ENCODE results near the gene ACSL5.

GRCh38 chr10:112330162-112330561, 43.8 kb upstream of the ACSL5 start:
- TF ChIP-seq HDGF (IDR thresholded peaks at IDR 0.05) = no peak
- no peak for TF ChIP-seq BRCA1 (IDR thresholded peaks at IDR 0.05; ENCODE audit: low read depth, low read length)
- TF ChIP-seq CTCF (IDR thresholded peaks at IDR 0.05 in 2 of 3, conservative IDR thresholded peaks at IDR 0.05 in 1 of 3; ENCODE audit: control insufficient read depth in 2 of 3, extremely low read depth in 1 of 3, insufficient read depth in 1 of 3, low read depth in 3 of 3, low read length in 3 of 3) = no peak

All from GM12878 (cell line).